Activated naive CD8-positive, alpha-beta T cell treated with anti-CD3 and anti-CD28 coated beads, Interleukin-2, amount 50 U/mL, for 24 hours (primary cell): Measurements from ENCODE around the gene MGAT4D.
"Not testable (repeated sequence)": the region's sequence is repeated elsewhere in the genome, so short reads cannot be mapped to it uniquely, and the experiment has no call there.

Source experiments
- ATAC-seq: fragments of 150-1000 bp; cut with Tn5 transposase; one replicate; pipeline ENCODE4 v1.10.0; 2021
- DNase-seq: peaks from one replicate; pipeline ENCODE4 v3.0.0; 2021
- H3K27ac Mint-ChIP-seq: one replicate; pipeline ENCODE4 v1.8.0; 2021; ENCODE audit warnings: mild to moderate bottlenecking, mixed read lengths
- H3K27me3 Mint-ChIP-seq: one replicate; pipeline ENCODE4 v1.8.0; 2021; ENCODE audit warnings: mixed read lengths
- H3K36me3 Mint-ChIP-seq: one replicate; pipeline ENCODE4 v1.8.0; 2021; ENCODE audit warnings: low read depth, mixed read lengths
- H3K4me1 Mint-ChIP-seq: one replicate; pipeline ENCODE4 v1.8.0; 2021; ENCODE audit warnings: mixed read lengths
- H3K4me3 Mint-ChIP-seq: one replicate; pipeline ENCODE4 v1.8.0; 2021; ENCODE audit warnings: mild to moderate bottlenecking, moderate library complexity, mixed read lengths
- H3K9me3 Mint-ChIP-seq: one replicate; pipeline ENCODE4 v1.8.0; 2021; ENCODE audit warnings: mixed read lengths

Gene MGAT4D

DNA sequence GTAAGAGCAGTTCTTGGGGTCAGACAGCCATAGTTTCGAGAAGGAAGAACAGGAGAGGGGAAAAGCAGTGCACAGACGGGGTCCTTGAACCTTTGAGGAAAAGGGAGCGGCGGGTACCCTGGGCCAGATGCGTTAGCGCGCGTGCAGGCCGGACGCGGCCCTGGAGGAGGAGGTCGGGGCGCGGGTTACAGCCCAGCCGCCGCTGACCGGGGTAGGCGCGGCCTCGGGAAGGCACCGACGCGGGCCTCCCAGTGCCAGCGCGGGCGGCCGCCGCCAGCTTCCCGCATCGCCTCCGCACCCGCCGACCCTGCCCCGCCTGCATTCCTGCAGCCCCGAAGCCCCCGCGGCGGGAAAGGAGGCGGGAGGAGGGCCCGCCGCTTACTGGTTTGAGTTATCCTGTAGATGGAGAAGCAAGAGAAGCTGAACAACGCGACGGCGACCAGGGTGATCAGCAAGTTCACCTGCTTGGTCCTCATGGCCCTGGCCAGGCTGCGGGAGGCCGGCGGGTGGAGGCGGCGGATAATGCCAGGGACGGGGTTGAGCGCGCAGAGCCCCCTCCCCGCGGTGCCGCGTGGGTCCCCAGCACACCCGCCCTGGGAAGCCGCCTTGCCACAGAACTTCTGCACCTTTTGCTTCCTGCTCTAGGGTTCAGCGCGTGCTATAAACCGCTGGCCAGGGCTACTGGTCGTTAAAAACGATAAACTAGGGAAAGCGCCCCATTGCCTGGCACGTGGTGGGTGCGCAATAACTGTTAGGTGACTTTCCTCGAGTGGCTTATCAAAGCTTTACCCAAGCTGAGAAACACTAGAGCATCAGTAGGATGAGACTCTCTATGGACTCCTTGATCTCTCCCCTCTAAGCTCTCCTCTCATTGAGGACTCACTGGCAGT lies at the start of gene MGAT4D:
Gene MGAT4D (minus strand): TSS at position 547 of the 890 bp plus-strand sequence. CDS start 71 bp downstream, at position 476.
- peak; percentile 4 for DNase-seq
- peaks cover 3% of the 10 kb centered on the region for H3K4me1 Mint-ChIP-seq
- H3K36me3 Mint-ChIP-seq: no peaks in the 10 kb centered on the region
- peaks cover 56% of the 10 kb centered on the region for H3K27me3 Mint-ChIP-seq
- H3K27ac Mint-ChIP-seq: no peak within 1 kb of the TSS
- no peaks in the 10 kb centered on the region for H3K9me3 Mint-ChIP-seq
- peak within 1 kb of the TSS; percentile 29 for H3K4me3 Mint-ChIP-seq
- ATAC-seq: peak; percentile 20

DNA sequence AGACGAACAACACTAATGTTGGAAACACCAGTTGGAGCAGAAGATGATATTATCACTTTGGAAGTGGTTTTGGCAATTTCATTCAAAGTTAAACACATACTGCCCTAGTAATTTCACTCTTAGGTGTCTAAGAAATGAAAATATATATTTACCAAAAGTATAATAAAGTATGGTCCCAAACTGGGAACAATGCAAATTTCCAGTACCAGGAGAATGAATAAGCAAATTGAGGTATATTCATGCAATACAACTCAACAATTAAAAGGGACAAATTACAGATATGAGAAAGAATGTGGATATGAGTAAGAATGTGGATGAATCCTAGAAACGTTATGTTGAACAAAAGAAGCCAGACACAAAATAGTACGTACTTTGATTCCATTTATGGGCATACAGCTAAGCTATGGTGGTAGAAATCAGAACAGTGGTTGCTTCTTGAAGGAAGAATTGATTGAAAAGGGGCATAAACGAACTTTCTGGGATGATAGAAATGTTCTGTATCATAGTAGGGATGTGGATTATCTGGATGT lies 35.9 kb upstream of the MGAT4D start:
- DNase-seq: no peak
- Mint-ChIP-seq H3K9me3 (no peaks in the 10 kb centered on the region), H3K4me1 (no peaks in the 10 kb centered on the region), H3K27ac (no peak overlapping the region), H3K4me3 (no peak overlapping the region), H3K36me3 (peaks cover 10% of the 10 kb centered on the region), H3K27me3 (no peaks in the 10 kb centered on the region)
- ATAC-seq: no peak

DNA sequence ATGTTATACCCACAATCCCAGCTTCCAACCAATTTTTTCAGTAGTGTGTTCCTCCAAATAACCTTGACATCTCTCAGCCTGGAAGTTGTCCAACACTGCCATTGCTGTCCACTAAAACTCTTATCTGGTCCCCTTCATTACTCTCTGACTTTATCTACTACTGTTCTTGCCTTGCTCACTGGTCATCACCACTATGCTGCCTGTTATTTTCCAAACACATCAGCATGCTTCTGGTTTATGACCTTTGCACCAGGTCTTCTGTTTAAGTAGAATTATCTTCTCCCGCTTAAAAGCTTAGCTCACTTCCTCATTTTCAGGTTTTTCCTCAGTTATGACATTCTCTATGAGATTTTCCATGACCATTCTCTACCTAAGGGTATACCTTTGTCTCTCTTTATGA lies 31.3 kb upstream of the MGAT4D start:
- DNase-seq: no peak
- H3K27me3 Mint-ChIP-seq: no peaks in the 10 kb centered on the region
- peaks cover 13% of the 10 kb centered on the region for H3K4me1 Mint-ChIP-seq
- ATAC-seq: no peak
- H3K27ac Mint-ChIP-seq: no peak overlapping the region
- H3K4me3 Mint-ChIP-seq: no peak overlapping the region
- no peaks in the 10 kb centered on the region for H3K9me3 Mint-ChIP-seq
- H3K36me3 Mint-ChIP-seq: peaks cover 20% of the 10 kb centered on the region

DNA sequence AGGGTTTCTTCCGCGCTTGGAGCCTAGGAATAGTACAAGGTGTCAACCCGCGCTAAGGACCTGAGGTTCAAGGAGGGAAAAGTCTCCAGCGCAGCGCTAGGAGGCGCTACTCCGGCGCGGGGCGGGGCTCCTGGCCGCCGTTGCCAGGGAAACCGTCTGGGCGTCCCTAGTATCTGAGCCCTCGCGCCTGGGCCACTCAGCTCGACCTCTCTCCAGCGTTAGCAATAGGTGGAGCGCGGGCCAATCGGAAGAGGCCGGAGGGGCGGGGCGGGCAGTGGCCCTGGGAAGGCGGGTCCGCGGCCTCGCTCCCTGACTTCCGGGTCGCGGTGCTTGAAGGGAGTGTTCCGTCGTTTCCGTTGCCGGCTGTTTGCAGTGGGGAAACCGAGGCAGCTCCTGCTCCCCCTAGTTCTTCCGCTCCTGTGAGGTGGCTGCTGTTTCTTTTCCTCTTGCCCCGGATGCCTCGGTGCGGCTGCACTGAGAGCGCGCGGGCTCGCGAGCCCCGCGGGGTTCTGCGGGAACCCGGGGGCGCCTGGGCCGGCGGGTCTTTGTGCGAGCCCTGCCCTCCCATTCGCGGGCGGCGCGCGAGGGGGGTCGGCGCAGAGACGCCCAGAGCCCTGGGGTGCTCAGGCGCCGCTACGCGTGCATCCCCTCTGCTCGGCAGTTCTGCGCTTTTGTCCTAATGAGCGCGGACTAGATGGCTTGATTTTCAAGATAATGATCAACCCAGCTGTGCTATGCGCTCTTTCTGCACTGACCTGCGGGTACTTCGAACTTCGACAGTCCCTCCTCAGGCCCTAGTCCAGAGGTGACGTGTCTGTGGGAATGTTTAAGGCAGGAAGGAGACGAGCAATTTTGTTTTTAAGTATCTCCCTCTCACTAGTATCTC lies 26.0 kb upstream of the MGAT4D start, which contains the start of gene ELMOD2:
Gene ELMOD2 (plus strand): TSS at position 312 of the 886 bp plus-strand sequence. CDS start 1,261 bp downstream, outside the sequence.
- peak within 1 kb of the TSS; percentile 88 for H3K4me3 Mint-ChIP-seq
- H3K27me3 Mint-ChIP-seq: no peaks in the 10 kb centered on the region

DNA sequence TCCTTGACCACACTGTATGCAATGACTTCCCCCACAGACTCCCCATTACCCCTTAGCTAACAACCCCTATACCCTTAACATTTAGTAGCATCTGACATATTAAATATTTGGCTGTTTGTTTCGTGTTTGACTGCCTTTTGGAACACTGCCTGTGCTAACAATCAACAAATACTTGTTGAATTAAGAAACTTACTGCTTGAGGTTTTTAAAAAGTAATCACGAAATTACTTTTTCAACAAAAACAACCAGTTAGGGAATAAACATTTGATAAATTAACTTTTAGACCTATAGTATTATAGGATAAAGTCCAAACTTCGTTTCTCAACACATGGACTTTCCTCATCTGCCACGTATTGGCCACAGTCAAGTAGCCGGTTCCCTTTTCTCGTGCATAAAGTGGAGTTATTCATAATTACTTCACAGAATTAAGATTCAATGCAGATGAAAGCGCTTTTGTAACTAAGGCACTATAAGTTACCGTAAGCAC lies 25.3 kb upstream of the MGAT4D start:
- H3K9me3 Mint-ChIP-seq: no peaks in the 10 kb centered on the region
- H3K27ac Mint-ChIP-seq: peak overlapping the region; percentile 60
- H3K4me1 Mint-ChIP-seq: peaks cover 21% of the 10 kb centered on the region
- H3K36me3 Mint-ChIP-seq: peaks cover 17% of the 10 kb centered on the region
- no peak for DNase-seq
- peak overlapping the region; percentile 88 for H3K4me3 Mint-ChIP-seq
- ATAC-seq: peak; percentile 1
- H3K27me3 Mint-ChIP-seq: no peaks in the 10 kb centered on the region

More for the DNA sequence above, 26.0 kb upstream of the MGAT4D start, which contains the start of gene ELMOD2:
- DNase-seq (peak; percentile 97), ATAC-seq (peak; percentile 100)
- H3K9me3 Mint-ChIP-seq: no peaks in the 10 kb centered on the region
- peak within 1 kb of the TSS; percentile 60 for H3K27ac Mint-ChIP-seq
- peaks cover 17% of the 10 kb centered on the region for H3K36me3 Mint-ChIP-seq
- H3K4me1 Mint-ChIP-seq: peaks cover 21% of the 10 kb centered on the region

DNA sequence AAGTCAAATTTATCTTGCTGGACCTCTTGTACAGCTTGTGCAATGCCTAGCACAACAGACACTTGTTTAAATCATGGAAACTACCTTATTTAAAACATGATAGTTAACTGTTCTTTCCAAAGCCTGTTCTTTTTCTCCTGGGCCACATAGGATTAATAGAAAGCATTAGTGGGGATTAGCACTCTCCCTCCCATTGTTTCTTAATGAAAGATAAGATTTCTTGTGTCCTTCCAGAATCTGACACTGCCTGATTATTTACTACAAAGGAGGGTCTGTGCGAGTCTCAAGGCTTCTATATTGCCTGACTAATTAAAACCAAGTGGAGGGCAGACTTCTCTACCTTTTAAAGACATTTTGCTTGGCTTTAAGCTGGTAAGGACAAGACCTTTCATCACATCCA lies 17.3 kb upstream of the MGAT4D start:
- Mint-ChIP-seq H3K27ac (no peak overlapping the region), H3K36me3 (no peaks in the 10 kb centered on the region), H3K4me3 (no peak overlapping the region), H3K9me3 (no peaks in the 10 kb centered on the region), H3K27me3 (peaks cover 18% of the 10 kb centered on the region), H3K4me1 (no peaks in the 10 kb centered on the region)
- DNase-seq (no peak), ATAC-seq (no peak)

DNA sequence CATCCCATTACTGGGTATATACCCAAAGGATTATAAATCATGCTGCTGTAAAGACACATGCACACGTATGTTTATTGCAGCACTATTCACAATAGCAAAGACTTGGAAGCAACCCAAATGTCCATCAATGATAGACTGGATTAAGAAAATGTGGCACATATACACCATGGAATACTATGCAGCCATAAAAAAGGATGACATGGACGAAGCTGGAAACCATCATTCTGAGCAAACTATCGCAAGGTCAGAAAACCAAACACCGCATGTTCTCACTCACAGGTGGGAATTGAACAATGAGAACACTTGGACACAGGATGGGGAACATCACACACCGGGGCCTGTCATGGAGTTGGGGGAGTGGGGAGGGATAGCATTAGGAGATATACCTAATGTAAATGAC lies 15.7 kb upstream of the MGAT4D start:
- not testable (repeated sequence) for H3K9me3 Mint-ChIP-seq, DNase-seq, H3K4me1 Mint-ChIP-seq, H3K36me3 Mint-ChIP-seq, H3K4me3 Mint-ChIP-seq, ATAC-seq, H3K27ac Mint-ChIP-seq
- H3K27me3 Mint-ChIP-seq: peaks cover 25% of the 10 kb centered on the region

DNA sequence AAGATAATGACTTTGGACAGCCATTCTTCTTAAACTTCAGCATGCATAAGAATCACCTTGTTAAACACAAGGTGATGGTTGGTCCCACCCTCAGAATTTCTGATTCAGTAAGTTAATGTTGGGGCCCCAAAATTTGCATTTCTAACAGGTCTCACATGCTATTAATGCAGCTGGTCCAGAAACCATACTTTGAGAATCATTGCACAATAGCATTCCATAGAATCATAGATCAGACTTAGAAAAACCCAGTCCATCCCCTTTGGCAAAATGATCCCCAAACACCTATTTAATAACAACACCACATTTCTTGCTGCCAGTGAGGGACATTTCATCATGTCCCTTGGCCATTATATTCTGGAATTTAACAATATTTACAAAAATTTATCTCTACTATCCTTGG lies 6.2 kb upstream of the MGAT4D start:
- no peaks in the 10 kb centered on the region for H3K4me1 Mint-ChIP-seq
- no peak overlapping the region for H3K27ac Mint-ChIP-seq
- DNase-seq: no peak
- no peak for ATAC-seq
- H3K36me3 Mint-ChIP-seq: no peaks in the 10 kb centered on the region
- H3K9me3 Mint-ChIP-seq: no peaks in the 10 kb centered on the region
- no peak overlapping the region for H3K4me3 Mint-ChIP-seq
- H3K27me3 Mint-ChIP-seq: peaks cover 46% of the 10 kb centered on the region

DNA sequence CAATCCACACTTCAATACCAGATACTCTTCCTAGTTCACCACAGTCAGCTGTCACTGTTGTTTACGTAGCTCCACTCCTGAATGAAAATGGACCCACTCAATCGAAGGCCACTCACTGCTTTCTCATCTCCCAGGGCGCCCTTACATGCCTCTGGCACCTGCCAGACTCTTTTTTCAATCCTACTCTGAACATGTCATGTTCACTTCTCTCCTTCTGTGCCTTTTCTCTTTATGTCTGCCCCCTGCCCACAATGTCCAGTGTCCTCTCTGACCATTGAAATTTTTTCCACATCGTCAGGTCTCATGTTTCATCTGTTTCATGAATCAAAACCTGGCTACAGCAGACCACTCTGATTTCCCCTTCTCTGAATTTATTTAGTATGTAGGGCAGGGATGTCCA lies 1.3 kb upstream of the MGAT4D start:
- no peak overlapping the region for H3K27ac Mint-ChIP-seq
- H3K27me3 Mint-ChIP-seq: peaks cover 60% of the 10 kb centered on the region
- H3K4me3 Mint-ChIP-seq: no peak overlapping the region
- H3K9me3 Mint-ChIP-seq: no peaks in the 10 kb centered on the region
- DNase-seq: no peak
- peaks cover 3% of the 10 kb centered on the region for H3K4me1 Mint-ChIP-seq
- H3K36me3 Mint-ChIP-seq: no peaks in the 10 kb centered on the region
- ATAC-seq: no peak

DNA sequence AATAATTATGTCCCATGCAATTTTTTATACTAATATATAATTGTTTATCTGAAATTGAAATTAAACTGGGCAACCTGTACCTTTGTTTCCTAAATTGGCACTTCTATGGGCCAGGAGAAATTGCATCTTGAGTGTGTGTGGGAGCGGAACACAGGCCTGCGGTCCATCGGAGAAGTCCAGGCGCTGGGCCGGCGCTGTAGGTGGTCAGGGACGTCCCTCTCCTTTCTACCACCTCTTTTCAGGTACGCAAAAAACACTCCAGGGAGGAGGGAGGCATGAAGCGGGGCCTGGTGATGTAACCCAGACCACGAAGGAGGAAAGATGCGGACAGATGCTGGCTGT lies 717 bp downstream of the MGAT4D start:
- ATAC-seq (no peak), DNase-seq (no peak)
- Mint-ChIP-seq H3K9me3 (no peaks in the 10 kb centered on the region), H3K4me3 (peak overlapping the region; percentile 29), H3K4me1 (peaks cover 3% of the 10 kb centered on the region), H3K27me3 (peaks cover 51% of the 10 kb centered on the region), H3K27ac (no peak overlapping the region), H3K36me3 (no peaks in the 10 kb centered on the region)

DNA sequence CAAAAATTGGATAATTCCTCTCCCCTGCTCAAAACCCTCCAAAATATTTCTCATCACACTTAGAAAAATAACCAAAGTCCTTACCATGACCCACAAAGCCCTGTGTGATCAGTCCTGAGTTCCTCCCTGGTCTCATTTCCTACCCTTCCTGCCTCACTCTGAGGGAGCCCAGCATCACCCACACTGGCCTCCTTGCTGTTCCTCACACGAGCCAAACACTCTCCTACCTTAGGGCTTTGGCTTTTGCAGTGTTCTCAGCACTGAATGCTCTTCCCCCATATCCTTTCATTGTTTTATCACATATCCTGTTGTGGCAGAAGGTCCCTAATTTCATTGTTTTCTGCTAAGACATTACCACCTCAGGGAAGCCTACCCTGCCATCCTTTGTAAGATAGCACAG lies 12.2 kb downstream of the MGAT4D start:
- H3K4me3 Mint-ChIP-seq: no peak overlapping the region
- H3K27ac Mint-ChIP-seq: no peak overlapping the region
- ATAC-seq (no peak), DNase-seq (no peak)
- H3K36me3 Mint-ChIP-seq: peaks cover 2% of the 10 kb centered on the region
- no peaks in the 10 kb centered on the region for H3K4me1 Mint-ChIP-seq
- peaks cover 11% of the 10 kb centered on the region for H3K9me3 Mint-ChIP-seq
- H3K27me3 Mint-ChIP-seq: peaks cover 13% of the 10 kb centered on the region

DNA sequence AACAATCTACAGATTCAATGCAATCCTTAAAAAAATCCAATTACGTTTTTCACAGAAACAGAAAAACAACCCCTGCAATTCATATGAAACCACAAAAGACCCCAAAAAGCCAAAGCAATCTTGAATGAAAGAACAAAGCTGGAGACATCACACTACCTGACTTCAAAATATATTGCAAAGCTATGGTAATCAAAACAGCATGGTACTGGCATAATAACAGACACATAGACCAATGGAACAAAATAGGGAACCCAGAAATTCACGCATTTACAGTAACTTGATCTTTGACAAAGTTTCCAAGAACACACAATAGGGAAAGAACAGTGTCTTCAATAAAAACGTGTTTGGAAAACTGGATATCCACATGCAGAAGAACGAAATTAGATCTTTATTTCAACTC lies 14.6 kb downstream of the MGAT4D start:
- Mint-ChIP-seq H3K4me1 (no peaks in the 10 kb centered on the region), H3K36me3 (peaks cover 2% of the 10 kb centered on the region), H3K9me3 (peaks cover 11% of the 10 kb centered on the region), H3K27ac (no peak overlapping the region), H3K4me3 (no peak overlapping the region), H3K27me3 (peaks cover 13% of the 10 kb centered on the region)
- ATAC-seq (no peak), DNase-seq (no peak)

DNA sequence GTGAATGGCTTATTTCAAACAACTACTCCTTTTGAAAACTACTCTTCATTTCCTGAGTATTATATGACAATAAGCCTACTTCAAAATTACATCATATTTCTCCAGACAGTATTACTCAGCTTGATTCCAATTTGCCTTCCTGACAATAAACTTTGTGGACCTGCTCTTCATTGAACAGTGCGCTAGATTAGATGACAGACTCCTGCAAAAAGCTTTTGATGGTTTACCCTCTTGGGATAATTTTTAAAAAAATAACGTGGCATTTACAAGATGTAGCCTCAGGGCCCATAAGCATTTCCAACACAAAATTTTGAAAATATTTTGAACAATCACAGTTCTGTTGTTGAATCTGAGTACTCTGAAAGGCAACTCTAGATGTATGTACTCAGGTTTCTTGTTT lies 25.9 kb downstream of the MGAT4D start:
- ATAC-seq (no peak), DNase-seq (no peak)
- Mint-ChIP-seq H3K36me3 (no peaks in the 10 kb centered on the region), H3K27me3 (peaks cover 11% of the 10 kb centered on the region), H3K27ac (no peak overlapping the region), H3K4me1 (no peaks in the 10 kb centered on the region), H3K9me3 (no peaks in the 10 kb centered on the region), H3K4me3 (no peak overlapping the region)
